ENCODE measurements around the gene GPR15LG.

GRCh38 chr10:84159076-84159685 lies 14.4 kb upstream of the GPR15LG start:
- TF ChIP-seq CTCF (IDR thresholded peaks at IDR 0.05; ENCODE audit: low read length) (no peak), EZH2 (optimal IDR thresholded peaks at IDR 0.05; ENCODE audit: low read depth, low read length) (no peak), EZH2phosphoT487 (IDR thresholded peaks at IDR 0.05; ENCODE audit: low read length) (no peak)
